HepG2 (cell line): ENCODE results near the gene DLG5. TPM values are rescaled to one million over a fixed set of nuclear protein-coding genes. Genes with fewer than 3 reads are reported as not detected.

ENCODE experiments used
- BRF2 ChIP-seq: sonication (generic); formaldehyde crosslinking; IDR thresholded peaks from 2 replicates; pipeline ENCODE4 v1.8.1; 2022; ENCODE audit warnings: mild to moderate bottlenecking, missing genetic modification reagents
- DR1 ChIP-seq: sonication (generic); formaldehyde crosslinking; IDR thresholded peaks from 2 replicates; pipeline ENCODE4 v1.8.0; 2021; ENCODE audit warnings: mild to moderate bottlenecking, missing genetic modification reagents, inconsistent platforms
- E2F2 ChIP-seq: sonication (generic); formaldehyde crosslinking; IDR thresholded peaks from 2 replicates; pipeline ENCODE4 v1.4.0; 2020; ENCODE audit warnings: missing genetic modification reagents, borderline replicate concordance
- ELF3 ChIP-seq: IDR thresholded peaks from 2 replicates; pipeline ENCODE4 v1.6.1; 2016; ENCODE audit warnings: missing genetic modification reagents, missing compliant biosample characterization
- MAF1 ChIP-seq: sonication (generic); formaldehyde crosslinking; IDR thresholded peaks from 2 replicates; pipeline ENCODE4 v1.5.0; 2020; ENCODE audit warnings: missing genetic modification reagents, borderline replicate concordance
- MED8 ChIP-seq: sonication (generic); formaldehyde crosslinking; IDR thresholded peaks from 2 replicates; pipeline ENCODE4 v1.8.1; 2023; ENCODE audit warnings: mild to moderate bottlenecking, missing genetic modification reagents; ENCODE audit not compliant: insufficient replicate concordance
- NBN ChIP-seq: fragments of 450-650 bp; conservative IDR thresholded peaks from 2 replicates; pipeline ENCODE4 v1.6.1; 2017
- NKX3-1 ChIP-seq: sonication (generic); formaldehyde crosslinking; IDR thresholded peaks from 2 replicates; pipeline ENCODE4 v1.5.0; 2020; ENCODE audit warnings: missing genetic modification reagents
- NR2F1 ChIP-seq, 2 experiments: fragments of 450-650 bp in 1 of 2; formaldehyde crosslinking in 1 of 2; IDR thresholded peaks; 2 replicates each; pipeline versions ENCODE4 v1.5.0 to v1.6.1; 2016 to 2020; ENCODE audit warnings: mild to moderate bottlenecking in 1 of 2, missing compliant biosample characterization in 1 of 2, missing genetic modification reagents in 1 of 2, moderate library complexity in 1 of 2
- RNF2 ChIP-seq: fragments of 450-650 bp; conservative IDR thresholded peaks from 2 replicates; pipeline ENCODE4 v1.6.1; 2016; ENCODE audit warnings: low read depth
- TBP ChIP-seq: sonication (generic); formaldehyde crosslinking; IDR thresholded peaks from 2 replicates; pipeline ENCODE4 v1.5.0; 2020; ENCODE audit warnings: missing genetic modification reagents
- TBX2 ChIP-seq: sonication (generic); formaldehyde crosslinking; IDR thresholded peaks from 2 replicates; pipeline ENCODE4 v1.5.0; 2020; ENCODE audit warnings: missing genetic modification reagents, mild to moderate bottlenecking, borderline replicate concordance
- TGIF2 ChIP-seq: IDR thresholded peaks from 2 replicates; pipeline ENCODE4 v1.6.1; 2016; ENCODE audit warnings: control low read depth, missing compliant biosample characterization
- ZFY ChIP-seq: sonication (generic); formaldehyde crosslinking; IDR thresholded peaks from 2 replicates; pipeline ENCODE4 v1.4.0; 2020; ENCODE audit warnings: missing genetic modification reagents
- ZNF362 ChIP-seq: sonication (generic); formaldehyde crosslinking; IDR thresholded peaks from 2 replicates; pipeline ENCODE4 v1.4.0; 2020; ENCODE audit warnings: missing genetic modification reagents, mild to moderate bottlenecking, borderline replicate concordance
- ZNF441 ChIP-seq: sonication (generic); formaldehyde crosslinking; IDR thresholded peaks from 2 replicates; pipeline ENCODE4 v1.7.0; 2021; ENCODE audit warnings: missing genetic modification reagents, borderline replicate concordance
- ZNF543 ChIP-seq: sonication (generic); formaldehyde crosslinking; IDR thresholded peaks from 2 replicates; pipeline ENCODE4 v1.4.0; 2020; ENCODE audit warnings: mild to moderate bottlenecking, missing genetic modification reagents
- ZNF567 ChIP-seq: sonication (generic); formaldehyde crosslinking; IDR thresholded peaks from 2 replicates; pipeline ENCODE4 v1.8.1; 2023; ENCODE audit warnings: mild to moderate bottlenecking, missing genetic modification reagents, borderline replicate concordance
- ZNF607 ChIP-seq: sonication (generic); formaldehyde crosslinking; IDR thresholded peaks from 2 replicates; pipeline ENCODE4 v1.5.1; 2020; ENCODE audit warnings: missing genetic modification reagents, mild to moderate bottlenecking, borderline replicate concordance
- ZNF678 ChIP-seq: sonication (generic); formaldehyde crosslinking; IDR thresholded peaks from 2 replicates; pipeline ENCODE4 v1.4.0; 2020; ENCODE audit warnings: mild to moderate bottlenecking, missing genetic modification reagents
- ZNF746 ChIP-seq: sonication (generic); formaldehyde crosslinking; IDR thresholded peaks from 2 replicates; pipeline ENCODE4 v1.8.0; 2022; ENCODE audit warnings: mild to moderate bottlenecking, missing genetic modification reagents
- ZNF780A ChIP-seq: sonication (generic); formaldehyde crosslinking; IDR thresholded peaks from 2 replicates; pipeline ENCODE4 v1.8.0; 2022; ENCODE audit warnings: mild to moderate bottlenecking, missing genetic modification reagents, moderate library complexity
- ZSCAN25 ChIP-seq: sonication (generic); formaldehyde crosslinking; IDR thresholded peaks from 2 replicates; pipeline ENCODE4 v1.8.0; 2022; ENCODE audit warnings: mild to moderate bottlenecking, missing genetic modification reagents
- ZXDC ChIP-seq: sonication (generic); formaldehyde crosslinking; IDR thresholded peaks from 2 replicates; pipeline ENCODE4 v1.5.0; 2020; ENCODE audit warnings: mild to moderate bottlenecking, missing genetic modification reagents
- polyA plus RNA-seq, 8 experiments: library from polyadenylated mRNA; depleted of rRNA in 3 of 8; stranded (reverse) in 7 of 8; unstranded in 1 of 8; fragments of >200 nt; fragmentation: Illumina TruSeq in 4 of 8; extraction: Trizol in 4 of 8; gene quantifications; 2 replicates each; pipeline versions ENCODE4 v1.2.1 to v1.2.3, GENCODE V29; 2011 to 2016; ENCODE audit warnings: low read depth in 4 of 8, missing spikeins in 1 of 8, mixed read lengths in 1 of 8; ENCODE audit not compliant: insufficient read depth in 1 of 8
- total RNA-seq, 5 experiments: library from RNA; depleted of rRNA; stranded (reverse); fragments of >200 nt; fragmentation: Illumina TruSeq; extraction: Trizol; gene quantifications; 2 replicates each; pipeline ENCODE4 v1.2.3, GENCODE V29; 2016; ENCODE audit warnings: low read depth in 1 of 5

DLG5 gene
- total and polyA plus RNA-seq, 2 of the 13 experiments (the other 11 are each of a cell fraction or from before 2014, with no cell fraction given) = 15.5 to 18.2 TPM

- peak; percentile 75; the same call in 1 of the 2 replicates for TF ChIP-seq ZNF362 (CRISPR knock-in tag)
- TF ChIP-seq ELF3 (CRISPR knock-in tag) = peak; percentile 91
- 0 out of 2 replicates have a peak, but pooled peaks have one; percentile 36 for TF ChIP-seq E2F2 (CRISPR knock-in tag)
- peak; percentile 94 for TF ChIP-seq ZNF746
- TF ChIP-seq ZNF780A (CRISPR knock-in tag) = no peak
- TF ChIP-seq ZNF543 (CRISPR knock-in tag) = peak; percentile 73
- no peak for TF ChIP-seq NBN
- TF ChIP-seq RNF2 = no peak
- peak; percentile 93 to 95 for TF ChIP-seq NR2F1 (CRISPR knock-in tag; IDR thresholded peaks at IDR 0.05)
- peak; percentile 67 for TF ChIP-seq ZSCAN25
- peak; percentile 57; the same call in 1 of the 2 replicates for TF ChIP-seq TGIF2 (CRISPR knock-in tag)
- TF ChIP-seq MAF1 (CRISPR knock-in tag) = no peak
- no peak; the same call in 1 of the 2 replicates for TF ChIP-seq ZXDC
- TF ChIP-seq TBP (CRISPR knock-in tag) = no peak
- no peak for TF ChIP-seq ZNF607
- TF ChIP-seq BRF2 (CRISPR knock-in tag) = peak; percentile 64; the same call in 1 of the 2 replicates
- TF ChIP-seq ZNF567 (CRISPR knock-in tag) = peak; percentile 44; the same call in 1 of the 2 replicates
- TF ChIP-seq DR1 (CRISPR knock-in tag) = peak; percentile 56; the same call in 1 of the 2 replicates
- TF ChIP-seq ZNF441 = no peak
- peak; percentile 92; the same call in 1 of the 2 replicates for TF ChIP-seq TBX2
- peak; percentile 78 for TF ChIP-seq MED8
- peak; percentile 95 for TF ChIP-seq NKX3-1 (CRISPR knock-in tag)
- peak; percentile 87; the same call in 1 of the 2 replicates for TF ChIP-seq ZNF678 (CRISPR knock-in tag)
- TF ChIP-seq ZFY (CRISPR knock-in tag) = peak; percentile 81
Observed at GRCh38 chr10:77849039-77849664, 77.4 kb downstream of the DLG5 start (continued).
